Endothelial cell of umbilical vein (primary cell): Measurements from ENCODE around the gene GPR108. TPM values are rescaled to one million over a fixed set of nuclear protein-coding genes. Genes with fewer than 3 reads are reported as not detected.

Source experiments
- BruUV-seq: library from RNA; stranded (reverse); fragments of 400-500 nt; replicated peaks from 2 replicates; lab custom pipeline; 2021; lab: Mats Ljungman, UMichigan
- CTCF ChIA-PET: fragments of 300-600, 350-600 bp; sonication (Branson Sonifier 250); formaldehyde crosslinking; loops from one replicate; lab custom pipeline; 2021; ENCODE audit warnings: antibody characterized with exemption, inconsistent platforms; lab: Charles Lee
- POLR2A ChIA-PET: fragments of 300-600, 350-600 bp; sonication (Branson Sonifier 250); formaldehyde crosslinking; loops from one replicate; lab custom pipeline; 2021; ENCODE audit warnings: antibody characterized with exemption, inconsistent platforms; lab: Charles Lee
- DNase-seq: peaks from one replicate; pipeline ENCODE4 v3.0.0-alpha.2; 2011; ENCODE audit warnings: low read depth, low spot score
- FAIRE-seq: peaks from 2 replicates; lab custom pipeline; 2011; peaks lifted over from hg19 to GRCh38; lab: Jason Lieb, UNC
- H2AFZ ChIP-seq: 2 replicates; pipeline ENCODE4 v1.6.0; 2012; ENCODE audit warnings: low read depth, low read length, control low read depth, inconsistent platforms
- H3K27ac ChIP-seq: 2 replicates; pipeline ENCODE4 v1.5.1; 2011; ENCODE audit warnings: low read depth, mild to moderate bottlenecking, control low read depth, low read length, moderate library complexity; ENCODE audit not compliant: insufficient read depth
- H3K27me3 ChIP-seq, 2 experiments: 2 replicates each; pipeline versions ENCODE4 v1.6.0 to v1.6.1; 2011; ENCODE audit warnings: low read length in 2 of 2, mixed read lengths in 1 of 2; ENCODE audit not compliant: control insufficient read depth in 2 of 2, insufficient read depth in 2 of 2
- H3K36me3 ChIP-seq, 2 experiments: 2 replicates in 1 of 2; 3 replicates in 1 of 2; pipeline ENCODE4 v1.5.1; 2011; ENCODE audit warnings: low read length in 2 of 2, mild to moderate bottlenecking in 1 of 2, moderate library complexity in 1 of 2; ENCODE audit not compliant: control insufficient read depth in 2 of 2, insufficient read depth in 2 of 2; ENCODE audit errors: extremely low read depth in 1 of 2
- H3K4me1 ChIP-seq: 3 replicates; pipeline ENCODE4 v1.5.1; 2011; ENCODE audit warnings: mild to moderate bottlenecking, low read length; ENCODE audit not compliant: control insufficient read depth, insufficient read depth; ENCODE audit errors: extremely low read depth
- H3K4me2 ChIP-seq: 2 replicates; pipeline ENCODE4 v1.6.1; 2011; ENCODE audit warnings: low read length, control low read depth, mixed read lengths; ENCODE audit not compliant: insufficient read depth
- H3K4me3 ChIP-seq, 3 experiments: fragments of 200-600 bp in 1 of 3; sonication (generic), shearing (Covaris generic) in 1 of 3; replicated peaks in 1 of 3; 2 replicates each; pipeline ENCODE4 v1.5.1; 2011 to 2016; ENCODE audit warnings: control low read depth in 3 of 3, low read length in 3 of 3, mild to moderate bottlenecking in 2 of 3, inconsistent platforms in 1 of 3, low read depth in 1 of 3, moderate library complexity in 1 of 3; ENCODE audit not compliant: insufficient read depth in 1 of 3
- H3K79me2 ChIP-seq: 2 replicates; pipeline ENCODE4 v1.6.0; 2012; ENCODE audit warnings: low read length, inconsistent platforms; ENCODE audit not compliant: control insufficient read depth, insufficient read depth
- H3K9ac ChIP-seq: replicated peaks from 2 replicates; pipeline ENCODE3; 2011; ENCODE audit warnings: low read length, control low read depth; ENCODE audit not compliant: insufficient read depth; ENCODE audit errors: extremely low read depth
- H3K9me1 ChIP-seq: replicated peaks from 3 replicates; pipeline ENCODE4 v1.6.0; 2011; ENCODE audit warnings: mild to moderate bottlenecking, low read length; ENCODE audit not compliant: control insufficient read depth, insufficient read depth; ENCODE audit errors: extremely low read depth
- H3K9me3 ChIP-seq: replicated peaks from 2 replicates; pipeline ENCODE4 v1.5.1; 2012; ENCODE audit warnings: low read length, inconsistent platforms; ENCODE audit not compliant: control insufficient read depth, insufficient read depth
- H4K20me1 ChIP-seq: replicated peaks from 2 replicates; pipeline ENCODE3; 2011; ENCODE audit warnings: mild to moderate bottlenecking, low read length; ENCODE audit not compliant: control insufficient read depth, insufficient read depth; ENCODE audit errors: extremely low read depth
- EZH2 ChIP-seq: IDR thresholded peaks from 2 replicates; pipeline ENCODE4 v1.6.1; 2012; ENCODE audit warnings: borderline replicate concordance, low read depth, mild to moderate bottlenecking, moderate library complexity, low read length, inconsistent platforms; ENCODE audit not compliant: severe bottlenecking
- FOS ChIP-seq: IDR thresholded peaks from 2 replicates; pipeline ENCODE4 v1.6.1; 2011; ENCODE audit warnings: mild to moderate bottlenecking, low read length, moderate library complexity, borderline replicate concordance; ENCODE audit not compliant: insufficient read depth
- GATA2 ChIP-seq: IDR thresholded peaks from 2 replicates; pipeline ENCODE4 v1.7.0; 2011; ENCODE audit warnings: low read depth, mild to moderate bottlenecking, moderate library complexity, mixed read lengths, low read length; ENCODE audit not compliant: insufficient read length, insufficient read depth
- JUN ChIP-seq: IDR thresholded peaks from 2 replicates; pipeline ENCODE4 v1.6.1; 2011; ENCODE audit warnings: borderline replicate concordance, low read depth; ENCODE audit not compliant: insufficient read length, insufficient read depth
- MYC ChIP-seq: IDR thresholded peaks from one replicate; pipeline ENCODE4 v1.6.1; 2011; ENCODE audit warnings: mild to moderate bottlenecking, low read depth, low read length
- POLR2A ChIP-seq: IDR thresholded peaks from 2 replicates; pipeline ENCODE4 v1.6.1; 2012; ENCODE audit warnings: low read depth, mild to moderate bottlenecking, control low read depth, low read length
- POLR2AphosphoS5 ChIP-seq: IDR thresholded peaks from 2 replicates; pipeline ENCODE4 v1.6.1; 2012; ENCODE audit warnings: low read depth, mild to moderate bottlenecking, control low read depth, low read length, moderate library complexity; ENCODE audit not compliant: insufficient read depth
- dilution Hi-C: fragments of 300-500 bp; cut with MboI; formaldehyde crosslinking; loops from one replicate; pipeline ENCODE4 v1.15.0; 2019; ENCODE audit warnings: low sequenced_read_pairs; ENCODE audit not compliant: extremely low pct_ligation_motif_present
- intact Hi-C: fragments of 100-400 bp; cut with micrococcal nuclease; formaldehyde crosslinking; loops from one replicate; pipeline ENCODE4 v1.10.0; 2022
- polyA plus RNA-seq, 4 experiments: library from polyadenylated mRNA; depleted of rRNA in 3 of 4; stranded (reverse) in 3 of 4; unstranded in 1 of 4; fragments of >200 nt; gene quantifications; 2 replicates each; pipeline versions ENCODE4 v1.2.1 to v1.2.3, GENCODE V29; 2011 to 2012; ENCODE audit warnings: missing spikeins in 1 of 4
- total RNA-seq: library from RNA; stranded (reverse); gene quantifications from 2 replicates; pipeline ENCODE4 v1.2.3, GENCODE V29; 2021
- TF ChIP-seq, protein P1 (sequence below), 2 donors: IDR thresholded peaks; 1 replicate in 1 of 2; 2 replicates in 1 of 2; pipeline ENCODE4 v1.5.1; 2011; ENCODE audit warnings: low read length in 2 of 2, mild to moderate bottlenecking in 2 of 2, moderate library complexity in 2 of 2, control low read depth in 1 of 2, inconsistent platforms in 1 of 2, low read depth in 1 of 2; ENCODE audit not compliant: insufficient read depth in 1 of 2; ENCODE audit errors: extremely low read depth in 1 of 2
- TF ChIP-seq, protein P2 (sequence below): IDR thresholded peaks from 2 replicates; pipeline ENCODE4 v1.6.1; 2011; ENCODE audit not compliant: insufficient read depth, insufficient read length

The GPR108 gene
- total and polyA plus RNA-seq, 2 donors (not counting 3 experiments of a cell fraction or from before 2014, with no cell fraction given), result 68.5 to 80.2 TPM

DNA sequence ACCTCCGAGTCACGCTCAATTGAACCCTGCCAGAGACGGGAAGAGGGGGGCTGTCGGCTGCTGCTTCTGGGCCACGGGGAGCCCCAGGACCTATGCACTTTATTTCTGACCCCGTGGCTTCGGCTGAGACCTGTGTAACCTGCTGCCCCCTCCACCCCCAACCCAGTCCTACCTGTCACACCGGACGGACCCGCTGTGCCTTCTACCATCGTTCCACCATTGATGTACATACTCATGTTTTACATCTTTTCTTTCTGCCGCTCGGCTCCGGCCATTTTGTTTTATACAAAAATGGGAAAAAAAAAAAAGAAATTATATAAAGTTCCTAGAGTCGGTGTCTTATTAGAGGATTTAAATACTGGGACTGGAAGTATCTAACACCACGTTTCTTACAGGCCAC, 13.8 kb upstream of the GPR108 start:
- Histone ChIP-seq H3K9me3 (no peaks in the 10 kb centered on the region), H3K27me3 (no peaks in the 10 kb centered on the region), H3K27ac (no peak overlapping the region), H3K4me2 (no peak overlapping the region), H3K9me1 (no peaks in the 10 kb centered on the region), H3K4me1 (peaks cover 8% of the 10 kb centered on the region), H3K36me3 (peaks cover 7 to 20% of the 10 kb centered on the region in 2 experiments), H2AFZ (no peak overlapping the region), H3K4me3 (no peak overlapping the region), H3K9ac (no peak overlapping the region), H3K79me2 (peaks cover 1% of the 10 kb centered on the region), H4K20me1 (no peaks in the 10 kb centered on the region)
- POLR2A ChIA-PET, result no interaction called here
- CTCF ChIA-PET, result interaction anchor here (2.7 kb wide), 1 partner anchor 13 kb away, joined by 12 read pairs; no protein-coding TSS in a partner anchor
- BruUV-seq, result no TSS peak
- FAIRE-seq (no peak), DNase-seq (no peak)
- intact Hi-C loops (no loop called here), dilution Hi-C loops (no loop called here)
- TF ChIP-seq GATA2, result no peak
- TF ChIP-seq FOS, result no peak
- TF ChIP-seq, protein P1, sequence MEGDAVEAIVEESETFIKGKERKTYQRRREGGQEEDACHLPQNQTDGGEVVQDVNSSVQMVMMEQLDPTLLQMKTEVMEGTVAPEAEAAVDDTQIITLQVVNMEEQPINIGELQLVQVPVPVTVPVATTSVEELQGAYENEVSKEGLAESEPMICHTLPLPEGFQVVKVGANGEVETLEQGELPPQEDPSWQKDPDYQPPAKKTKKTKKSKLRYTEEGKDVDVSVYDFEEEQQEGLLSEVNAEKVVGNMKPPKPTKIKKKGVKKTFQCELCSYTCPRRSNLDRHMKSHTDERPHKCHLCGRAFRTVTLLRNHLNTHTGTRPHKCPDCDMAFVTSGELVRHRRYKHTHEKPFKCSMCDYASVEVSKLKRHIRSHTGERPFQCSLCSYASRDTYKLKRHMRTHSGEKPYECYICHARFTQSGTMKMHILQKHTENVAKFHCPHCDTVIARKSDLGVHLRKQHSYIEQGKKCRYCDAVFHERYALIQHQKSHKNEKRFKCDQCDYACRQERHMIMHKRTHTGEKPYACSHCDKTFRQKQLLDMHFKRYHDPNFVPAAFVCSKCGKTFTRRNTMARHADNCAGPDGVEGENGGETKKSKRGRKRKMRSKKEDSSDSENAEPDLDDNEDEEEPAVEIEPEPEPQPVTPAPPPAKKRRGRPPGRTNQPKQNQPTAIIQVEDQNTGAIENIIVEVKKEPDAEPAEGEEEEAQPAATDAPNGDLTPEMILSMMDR (IDR thresholded peaks at IDR 0.05; ENCODE audit: extremely low read depth in 1 of 2, insufficient read depth in 1 of 2, low read depth in 1 of 2, low read length in 2 of 2), result no peak
- TF ChIP-seq POLR2AphosphoS5, result no peak
- TF ChIP-seq JUN, result no peak
- no peak for TF ChIP-seq EZH2
- no peak for TF ChIP-seq POLR2A
- TF ChIP-seq MYC, result no peak
- TF ChIP-seq, protein P2, sequence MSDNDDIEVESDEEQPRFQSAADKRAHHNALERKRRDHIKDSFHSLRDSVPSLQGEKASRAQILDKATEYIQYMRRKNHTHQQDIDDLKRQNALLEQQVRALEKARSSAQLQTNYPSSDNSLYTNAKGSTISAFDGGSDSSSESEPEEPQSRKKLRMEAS, result no peak
